A673 (cell line): ENCODE results near the gene NR4A3. TPM values are rescaled to one million over a fixed set of nuclear protein-coding genes. Genes with fewer than 3 reads are reported as not detected.
A peak's percentile ranks its signal among the peaks of the same experiment; 100 is the strongest.

Experiments
- BruUV-seq: library from RNA; stranded (reverse); fragments of 400-500 nt; replicated peaks from 2 replicates; lab custom pipeline; 2021; lab: Mats Ljungman, UMichigan
- CTCF ChIA-PET: fragments of 300-600 bp; sonication (Branson Sonifier 250); formaldehyde crosslinking; loops from one replicate; lab custom pipeline; 2022; ENCODE audit warnings: antibody characterized with exemption; lab: Charles Lee
- POLR2A ChIA-PET: fragments of 300-600 bp; sonication (Branson Sonifier 250); formaldehyde crosslinking; loops from one replicate; lab custom pipeline; 2022; ENCODE audit warnings: antibody characterized with exemption; ENCODE audit not compliant: low non-redundant PET; lab: Charles Lee
- DNase-seq: peaks from one replicate; pipeline ENCODE4 v3.0.0-alpha.2; 2015; ENCODE audit warnings: low spot score
- H3K27ac ChIP-seq: fragments of 200-600 bp; sonication (generic); 2 replicates; pipeline ENCODE4 v1.5.1; 2016; ENCODE audit warnings: mixed run types, low read depth, mild to moderate bottlenecking, mixed read lengths, antibody characterized with exemption, low read length; ENCODE audit not compliant: poor library complexity, severe bottlenecking
- H3K27me3 ChIP-seq: fragments of 200-600 bp; sonication (generic); replicated peaks from 2 replicates; pipeline ENCODE4 v1.6.1; 2017; ENCODE audit warnings: mixed run types, low read depth, mild to moderate bottlenecking, mixed read lengths, antibody characterized with exemption, low read length; ENCODE audit not compliant: insufficient read depth, poor library complexity
- H3K36me3 ChIP-seq: fragments of 200-600 bp; sonication (generic); 2 replicates; pipeline ENCODE4 v1.6.1; 2016; ENCODE audit warnings: mixed run types, mild to moderate bottlenecking, mixed read lengths, antibody characterized with exemption, low read length; ENCODE audit not compliant: insufficient read depth, poor library complexity, severe bottlenecking
- H3K4me1 ChIP-seq: fragments of 200-600 bp; sonication (generic); 2 replicates; pipeline ENCODE4 v1.6.1; 2017; ENCODE audit warnings: mixed run types, mild to moderate bottlenecking, mixed read lengths, antibody characterized with exemption, low read length; ENCODE audit not compliant: insufficient read depth, poor library complexity, severe bottlenecking
- H3K4me3 ChIP-seq: fragments of 200-600 bp; sonication (generic); 2 replicates; pipeline ENCODE4 v1.5.1; 2016; ENCODE audit warnings: low read depth, mixed run types, mild to moderate bottlenecking, mixed read lengths, low read length; ENCODE audit not compliant: poor library complexity, severe bottlenecking
- H3K9me3 ChIP-seq: fragments of 200-600 bp; sonication (generic); 2 replicates; pipeline ENCODE4 v1.6.1; 2016; ENCODE audit warnings: mixed run types, low read depth, mild to moderate bottlenecking, mixed read lengths, antibody characterized with exemption, low read length; ENCODE audit not compliant: poor library complexity, severe bottlenecking
- EZH2 ChIP-seq: fragments of 200-600 bp; sonication (generic); IDR thresholded peaks from 2 replicates; pipeline ENCODE4 v1.6.1; 2017; ENCODE audit warnings: borderline replicate concordance, low read depth, mild to moderate bottlenecking, mixed read lengths, antibody characterized with exemption, low read length; ENCODE audit not compliant: poor library complexity, severe bottlenecking
- intact Hi-C: fragments of 100-400 bp; cut with micrococcal nuclease; formaldehyde crosslinking; loops from one replicate; pipeline ENCODE4 v1.10.0; 2022; ENCODE audit not compliant: unreplicated experiment
- total RNA-seq: library from RNA; stranded (reverse); gene quantifications from 2 replicates; pipeline ENCODE4 v1.2.3, GENCODE V29; 2021
- TF ChIP-seq, protein P1 (sequence below): fragments of 300-800, 200-600 bp; sonication (generic); conservative IDR thresholded peaks from 2 replicates; pipeline ENCODE4 v1.5.1; 2017; ENCODE audit warnings: low read depth, mild to moderate bottlenecking, antibody characterized with exemption, low read length, moderate library complexity, mixed read lengths

The NR4A3 gene
- total RNA-seq, 1 experiment from 2014 or later: 6.4 TPM

DNA sequence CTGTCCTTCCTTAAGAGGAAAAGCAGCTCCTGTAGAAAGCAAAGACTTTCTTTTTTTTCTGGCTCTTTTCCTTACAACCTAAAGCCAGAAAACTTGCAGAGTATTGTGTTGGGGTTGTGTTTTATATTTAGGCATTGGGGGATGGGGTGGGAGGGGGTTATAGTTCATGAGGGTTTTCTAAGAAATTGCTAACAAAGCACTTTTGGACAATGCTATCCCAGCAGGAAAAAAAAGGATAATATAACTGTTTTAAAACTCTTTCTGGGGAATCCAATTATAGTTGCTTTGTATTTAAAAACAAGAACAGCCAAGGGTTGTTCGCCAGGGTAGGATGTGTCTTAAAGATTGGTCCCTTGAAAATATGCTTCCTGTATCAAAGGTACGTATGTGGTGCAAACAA, 42.3 kb downstream of the NR4A3 start:
- POLR2A ChIA-PET: no interaction called here
- no peak for DNase-seq
- no TSS peak for BruUV-seq
- CTCF ChIA-PET: no interaction called here
- Histone ChIP-seq H3K27me3 (no peaks in the 10 kb centered on the region), H3K36me3 (no peaks in the 10 kb centered on the region), H3K27ac (no peak overlapping the region), H3K4me3 (no peak overlapping the region), H3K9me3 (no peaks in the 10 kb centered on the region), H3K4me1 (peaks cover 32% of the 10 kb centered on the region)
- no peak for TF ChIP-seq EZH2
- TF ChIP-seq, protein P1, sequence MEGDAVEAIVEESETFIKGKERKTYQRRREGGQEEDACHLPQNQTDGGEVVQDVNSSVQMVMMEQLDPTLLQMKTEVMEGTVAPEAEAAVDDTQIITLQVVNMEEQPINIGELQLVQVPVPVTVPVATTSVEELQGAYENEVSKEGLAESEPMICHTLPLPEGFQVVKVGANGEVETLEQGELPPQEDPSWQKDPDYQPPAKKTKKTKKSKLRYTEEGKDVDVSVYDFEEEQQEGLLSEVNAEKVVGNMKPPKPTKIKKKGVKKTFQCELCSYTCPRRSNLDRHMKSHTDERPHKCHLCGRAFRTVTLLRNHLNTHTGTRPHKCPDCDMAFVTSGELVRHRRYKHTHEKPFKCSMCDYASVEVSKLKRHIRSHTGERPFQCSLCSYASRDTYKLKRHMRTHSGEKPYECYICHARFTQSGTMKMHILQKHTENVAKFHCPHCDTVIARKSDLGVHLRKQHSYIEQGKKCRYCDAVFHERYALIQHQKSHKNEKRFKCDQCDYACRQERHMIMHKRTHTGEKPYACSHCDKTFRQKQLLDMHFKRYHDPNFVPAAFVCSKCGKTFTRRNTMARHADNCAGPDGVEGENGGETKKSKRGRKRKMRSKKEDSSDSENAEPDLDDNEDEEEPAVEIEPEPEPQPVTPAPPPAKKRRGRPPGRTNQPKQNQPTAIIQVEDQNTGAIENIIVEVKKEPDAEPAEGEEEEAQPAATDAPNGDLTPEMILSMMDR: no peak
- intact Hi-C loops: no loop called here

DNA sequence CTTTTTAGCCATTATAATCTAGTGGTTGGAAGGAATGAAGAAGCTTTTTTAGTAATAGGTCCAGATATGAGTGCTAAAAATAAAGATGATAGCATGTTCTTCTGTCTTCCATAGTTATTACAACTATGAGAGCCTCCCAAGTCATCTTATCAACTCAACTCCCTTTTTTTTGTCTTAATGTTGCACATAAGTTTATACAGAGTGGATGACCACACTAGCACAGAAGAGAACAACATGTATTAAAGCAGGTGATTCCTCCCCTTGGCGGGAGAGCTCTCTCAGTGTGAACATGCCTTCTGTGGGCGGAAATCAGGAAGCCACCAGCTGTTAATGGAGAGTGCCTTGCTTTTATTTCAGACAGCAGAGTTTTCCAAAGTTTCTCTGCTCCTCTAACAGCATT, 44.7 kb downstream of the NR4A3 start:
- no TSS peak for BruUV-seq
- intact Hi-C loops: no loop called here

DNA sequence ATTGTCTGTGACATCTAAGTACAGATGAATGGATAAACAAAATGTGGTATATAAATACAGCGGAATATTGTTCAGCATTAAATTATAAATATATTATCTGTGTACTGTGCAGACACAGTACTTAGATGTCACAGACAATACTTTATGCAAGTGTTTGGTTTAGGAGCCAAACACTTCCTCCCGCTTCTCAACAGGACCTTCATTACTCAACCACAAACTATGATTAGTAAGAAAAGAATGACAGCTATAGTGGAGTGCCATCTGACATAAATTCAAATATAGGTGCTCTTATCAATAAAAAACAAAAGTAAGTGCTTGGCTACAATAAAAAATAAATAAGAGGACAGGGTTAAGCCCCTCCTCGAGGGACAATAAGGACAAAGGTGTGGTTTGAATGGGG, 45.9 kb downstream of the NR4A3 start:
- no TSS peak for BruUV-seq
- TF ChIP-seq, protein P1: no peak
- TF ChIP-seq EZH2: no peak
- no peaks in the 10 kb centered on the region for H3K36me3 ChIP-seq
- H3K9me3 ChIP-seq: no peaks in the 10 kb centered on the region
- H3K27ac ChIP-seq: no peak overlapping the region
- CTCF ChIA-PET: no interaction called here
- no peaks in the 10 kb centered on the region for H3K27me3 ChIP-seq
- POLR2A ChIA-PET: no interaction called here
- intact Hi-C loops: no loop called here
- DNase-seq: no peak
- H3K4me3 ChIP-seq: no peak overlapping the region
- peaks cover 5% of the 10 kb centered on the region for H3K4me1 ChIP-seq

More for the DNA sequence above, 44.7 kb downstream of the NR4A3 start:
- ChIA-PET CTCF (no interaction called here), POLR2A (no interaction called here)
- H3K9me3 ChIP-seq: no peaks in the 10 kb centered on the region
- H3K4me1 ChIP-seq: peaks cover 9% of the 10 kb centered on the region
- no peaks in the 10 kb centered on the region for H3K36me3 ChIP-seq
- no peak overlapping the region for H3K4me3 ChIP-seq
- H3K27ac ChIP-seq: no peak overlapping the region
- H3K27me3 ChIP-seq: no peaks in the 10 kb centered on the region
- DNase-seq: peak; percentile 43
- no peak for TF ChIP-seq EZH2
- TF ChIP-seq, protein P1: no peak
